ENCODE results near the gene AKR1C8.
"Not testable (repeated sequence)": the region's sequence is repeated elsewhere in the genome, so short reads cannot be mapped to it uniquely, and the experiment has no call there.

GRCh38 chr10:5180503-5180902 is 4.4 kb downstream of the AKR1C8 start:
- TF ChIP-seq CTCF (conservative IDR thresholded peaks at IDR 0.05); ZFX (IDR thresholded peaks at IDR 0.05): not testable (repeated sequence)

Measured in C4-2B (cell line).